HUDEP-2 (cell line): ENCODE measurements around the gene GOLGA5.

Experiments used
- DNase-seq, 76 experiments: peaks; one replicate each; lab custom pipeline; 2025; ENCODE audit not compliant: unreplicated experiment in 76 of 76; lab: John Stamatoyannopoulos, UW

The GOLGA5 gene

GRCh38 chr14:92874962-92875661 lies 81.0 kb downstream of the GOLGA5 start:
- no peak for DNase-seq

GRCh38 chr14:92877757-92878431 lies 83.8 kb downstream of the GOLGA5 start:
- DNase-seq = no peak

DNA sequence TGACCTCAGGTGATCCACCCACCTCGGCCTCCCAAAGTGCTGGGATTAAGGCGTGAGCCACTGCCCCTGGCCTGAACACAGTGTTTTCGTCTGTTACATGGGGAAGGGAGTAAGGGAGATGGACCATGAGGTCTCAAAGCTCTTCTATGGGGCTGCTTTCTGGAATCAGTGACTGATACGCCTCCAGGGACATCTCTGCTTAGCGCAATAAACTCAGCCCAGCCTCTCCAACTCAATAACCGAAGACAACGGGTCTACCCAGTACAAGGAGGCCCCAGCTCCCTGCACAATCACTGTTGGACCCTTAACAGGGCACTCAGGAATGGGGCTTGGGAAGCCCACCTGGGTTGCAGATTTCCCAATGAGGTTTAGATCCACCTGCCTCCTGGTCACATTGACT lies 86.2 kb downstream of the GOLGA5 start:
- DNase-seq = no peak

DNA sequence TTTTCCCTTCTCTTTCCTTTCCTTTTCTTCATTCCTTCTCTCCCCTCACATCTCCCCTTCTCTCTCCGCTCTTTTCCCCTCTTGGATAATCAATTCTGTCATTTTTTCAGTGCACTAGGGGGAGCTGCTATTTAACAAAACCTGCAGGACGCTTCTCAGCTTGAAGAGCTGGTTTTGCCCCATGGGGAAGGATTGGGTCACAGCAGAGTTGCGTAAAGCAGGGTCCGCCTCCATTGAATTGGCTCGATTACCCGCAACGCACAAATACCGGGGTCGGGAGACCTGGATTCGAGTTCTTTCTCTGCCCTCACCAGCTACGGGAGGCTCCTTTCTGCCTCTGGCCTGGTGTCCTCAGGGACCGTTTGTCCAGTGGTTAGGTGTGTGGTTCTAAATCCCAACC lies 86.7 kb downstream of the GOLGA5 start:
- DNase-seq = peak in 3 of 76 experiments; percentile 4 to 25 (median 5)

- DNase-seq = no peak
Measured at GRCh38 chr14:92883066-92883465, 89.0 kb downstream of the GOLGA5 start.

- no peak for DNase-seq
Measured at GRCh38 chr14:92884410-92884809, 90.3 kb downstream of the GOLGA5 start.

- DNase-seq = no peak
Measured at GRCh38 chr14:92885279-92886061, 91.4 kb downstream of the GOLGA5 start.

DNA sequence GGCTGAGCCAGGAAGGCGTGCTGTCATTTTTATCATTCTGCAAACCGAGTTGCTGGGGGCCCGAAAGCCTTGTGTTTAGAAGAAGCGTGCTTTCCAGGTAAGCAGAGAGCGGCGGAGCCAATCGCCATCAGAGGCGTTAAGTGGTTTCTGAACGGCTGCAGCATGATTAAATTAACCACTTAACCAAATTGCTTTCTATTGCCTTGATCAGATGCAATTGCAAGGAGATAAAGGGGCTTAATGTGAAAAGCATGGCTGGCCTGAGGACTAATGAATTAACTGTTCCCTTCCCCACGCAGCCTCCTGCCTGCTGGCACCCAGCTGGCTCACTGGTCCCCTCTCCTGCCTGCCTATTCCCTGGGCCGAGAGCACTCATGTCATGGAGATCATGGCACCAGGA lies 92.2 kb downstream of the GOLGA5 start:
- no peak for DNase-seq

DNA sequence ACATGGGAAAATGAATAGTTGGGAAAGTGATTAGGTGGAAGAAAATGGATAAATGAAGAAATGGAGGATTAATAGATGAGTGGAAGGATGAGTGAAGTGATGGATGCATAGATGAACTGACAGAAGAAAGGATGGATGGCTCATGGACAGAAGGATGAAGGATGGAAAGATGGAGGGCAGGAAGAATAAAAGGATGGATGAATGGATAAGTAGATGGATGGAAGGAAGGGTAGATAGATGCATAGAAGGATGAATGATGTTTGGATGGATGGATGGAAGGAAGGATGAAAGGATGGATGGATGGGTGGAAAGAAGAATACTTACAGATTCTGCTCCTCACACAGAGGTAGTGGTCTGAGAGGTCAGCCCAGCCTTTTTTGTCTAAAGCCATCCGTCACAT lies 93.1 kb downstream of the GOLGA5 start:
- no peak for DNase-seq

DNA sequence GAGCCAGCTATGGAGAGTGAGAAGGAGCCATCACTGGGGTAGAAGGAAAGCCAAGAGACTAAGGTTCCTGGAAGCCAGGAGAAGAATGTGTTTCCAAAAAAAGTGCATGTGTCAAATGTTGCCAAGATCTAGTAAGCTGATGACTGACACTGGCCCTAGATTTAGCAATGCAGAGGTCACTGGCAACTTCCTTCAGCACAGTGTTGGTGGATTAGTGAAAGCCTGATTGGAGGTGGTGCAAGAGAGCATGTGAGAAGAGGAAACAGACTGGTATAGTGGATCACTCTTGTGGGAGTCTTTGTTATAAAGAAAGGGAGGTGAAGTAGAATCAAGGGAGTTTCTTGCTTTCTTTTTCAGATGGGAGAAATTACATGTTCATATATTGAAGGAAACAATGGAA lies 94.8 kb downstream of the GOLGA5 start:
- DNase-seq = no peak
